Measurements from ENCODE around the gene TP53RK. TPM values are rescaled to one million over a fixed set of nuclear protein-coding genes. Genes with fewer than 3 reads are reported as not detected.

The TP53RK gene
- total RNA-seq, 1 experiment from 2014 or later, result 21.5 TPM

DNA sequence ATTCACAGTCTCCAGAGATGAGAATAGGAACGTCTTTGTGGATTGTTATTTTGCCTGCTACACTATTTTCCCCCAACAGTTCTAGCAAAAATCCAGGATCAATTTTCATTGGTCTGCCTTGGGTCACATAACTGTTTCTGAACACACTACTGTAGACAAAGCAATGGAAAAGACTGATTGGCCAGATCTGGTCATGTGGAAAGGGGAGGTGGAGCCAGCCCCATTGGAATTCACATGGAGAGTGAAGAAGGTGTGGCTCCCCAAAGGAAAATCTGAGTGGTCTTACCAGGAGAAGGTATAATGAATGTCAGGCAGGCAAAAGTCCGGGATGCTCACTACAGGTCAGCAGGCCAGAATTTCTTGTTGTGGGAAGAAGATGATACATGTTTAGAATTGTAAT lies 9.5 kb upstream of the TP53RK start:
- Histone ChIP-seq H3K27ac (ENCODE audit: insufficient read length, low read depth, low read length) (no peak overlapping the region), H2BK5ac (ENCODE audit: insufficient read length, low read length) (no peak overlapping the region), H3K23ac (ENCODE audit: insufficient read length, low read depth, low read length) (no peak overlapping the region), H3K4me2 (ENCODE audit: insufficient read depth, insufficient read length, low read length) (no peak overlapping the region), H3K27me3 (ENCODE audit: insufficient read depth, low read length) (no peaks in the 10 kb centered on the region), H4K5ac (ENCODE audit: insufficient read length, low read depth, low read length) (no peak overlapping the region), H2AFZ (ENCODE audit: low read length) (no peak overlapping the region), H3K9me3 (ENCODE audit: control insufficient read depth, low read depth, low read length) (no peaks in the 10 kb centered on the region), H4K8ac (replicated peaks; ENCODE audit: insufficient read length, low read depth, low read length) (no peak overlapping the region), H3K79me1 (ENCODE audit: insufficient read depth, low read depth, low read length, poor library complexity, severe bottlenecking) (no peaks in the 10 kb centered on the region), H3T11ph (ENCODE audit: low read length) (no peak overlapping the region), H2BK15ac (ENCODE audit: low read depth, low read length) (no peak overlapping the region), H3K23me2 (ENCODE audit: insufficient read length, low read depth, low read length, poor library complexity, severe bottlenecking) (no peaks in the 10 kb centered on the region), H3K18ac (ENCODE audit: insufficient read length, low read depth, low read length) (no peak overlapping the region), H2BK120ac (ENCODE audit: low read depth, low read length, poor library complexity, severe bottlenecking) (no peak overlapping the region), H2AK5ac (ENCODE audit: insufficient read length, low read length) (no peak overlapping the region), H4K91ac (ENCODE audit: insufficient read length, low read depth, low read length) (no peak overlapping the region), H2BK12ac (ENCODE audit: insufficient read length, low read depth, low read length) (no peak overlapping the region), H3K4ac (ENCODE audit: low read depth, low read length) (no peak overlapping the region), H3K79me2 (ENCODE audit: insufficient read depth, low read length) (no peaks in the 10 kb centered on the region), H4K20me1 (ENCODE audit: control insufficient read depth, insufficient read depth, insufficient read length) (no peaks in the 10 kb centered on the region), H2BK20ac (ENCODE audit: low read depth, low read length, poor library complexity, severe bottlenecking) (no peak overlapping the region), H3K9ac (ENCODE audit: extremely low read depth, insufficient read length, low read length) (no peak overlapping the region), H3K4me1 (ENCODE audit: insufficient read depth, low read length) (no peaks in the 10 kb centered on the region; the same call in 1 of the 2 replicates), H3K56ac (ENCODE audit: insufficient read length, low read depth, low read length) (no peak overlapping the region), H3K14ac (ENCODE audit: insufficient read depth, low read length) (no peak overlapping the region)
- Mint-ChIP-seq H3K36me3 (ENCODE audit: insufficient read depth in 1 of 3, low read depth in 3 of 3) (no peaks in the 10 kb centered on the region; a peak in 1 of 7 replicates), H3K27ac (no peak overlapping the region), H3K9me3 (peaks cover 0 to 2% of the 10 kb centered on the region in 2 experiments), H3K27me3 (ENCODE audit: low read depth) (no peaks in the 10 kb centered on the region), H3K4me3 (no peak overlapping the region; a peak in 1 of 5 replicates), H3K4me1 (peaks cover 29 to 52% of the 10 kb centered on the region in 2 experiments)
- TF ChIP-seq, protein P1, sequence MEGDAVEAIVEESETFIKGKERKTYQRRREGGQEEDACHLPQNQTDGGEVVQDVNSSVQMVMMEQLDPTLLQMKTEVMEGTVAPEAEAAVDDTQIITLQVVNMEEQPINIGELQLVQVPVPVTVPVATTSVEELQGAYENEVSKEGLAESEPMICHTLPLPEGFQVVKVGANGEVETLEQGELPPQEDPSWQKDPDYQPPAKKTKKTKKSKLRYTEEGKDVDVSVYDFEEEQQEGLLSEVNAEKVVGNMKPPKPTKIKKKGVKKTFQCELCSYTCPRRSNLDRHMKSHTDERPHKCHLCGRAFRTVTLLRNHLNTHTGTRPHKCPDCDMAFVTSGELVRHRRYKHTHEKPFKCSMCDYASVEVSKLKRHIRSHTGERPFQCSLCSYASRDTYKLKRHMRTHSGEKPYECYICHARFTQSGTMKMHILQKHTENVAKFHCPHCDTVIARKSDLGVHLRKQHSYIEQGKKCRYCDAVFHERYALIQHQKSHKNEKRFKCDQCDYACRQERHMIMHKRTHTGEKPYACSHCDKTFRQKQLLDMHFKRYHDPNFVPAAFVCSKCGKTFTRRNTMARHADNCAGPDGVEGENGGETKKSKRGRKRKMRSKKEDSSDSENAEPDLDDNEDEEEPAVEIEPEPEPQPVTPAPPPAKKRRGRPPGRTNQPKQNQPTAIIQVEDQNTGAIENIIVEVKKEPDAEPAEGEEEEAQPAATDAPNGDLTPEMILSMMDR (conservative IDR thresholded peaks at IDR 0.05), result no peak
- no peak for DNase-seq
- WGBS (ENCODE audit: extremely low coverage, insufficient read length, low lambda C conversion rate), result no CpG with 5 or more reads among the region's 2 CpGs
